T-helper 9 cell (primary cell): ENCODE data around the gene ZFAND6.
A peak's percentile ranks its signal among the peaks of the same experiment; 100 is the strongest.
"Not testable (repeated sequence)": the region's sequence is repeated elsewhere in the genome, so short reads cannot be mapped to it uniquely, and the experiment has no call there.

Experiments
- DNase-seq: peaks from one replicate; pipeline ENCODE4 v3.0.0-alpha.2; 2020

The ZFAND6 gene

DNA sequence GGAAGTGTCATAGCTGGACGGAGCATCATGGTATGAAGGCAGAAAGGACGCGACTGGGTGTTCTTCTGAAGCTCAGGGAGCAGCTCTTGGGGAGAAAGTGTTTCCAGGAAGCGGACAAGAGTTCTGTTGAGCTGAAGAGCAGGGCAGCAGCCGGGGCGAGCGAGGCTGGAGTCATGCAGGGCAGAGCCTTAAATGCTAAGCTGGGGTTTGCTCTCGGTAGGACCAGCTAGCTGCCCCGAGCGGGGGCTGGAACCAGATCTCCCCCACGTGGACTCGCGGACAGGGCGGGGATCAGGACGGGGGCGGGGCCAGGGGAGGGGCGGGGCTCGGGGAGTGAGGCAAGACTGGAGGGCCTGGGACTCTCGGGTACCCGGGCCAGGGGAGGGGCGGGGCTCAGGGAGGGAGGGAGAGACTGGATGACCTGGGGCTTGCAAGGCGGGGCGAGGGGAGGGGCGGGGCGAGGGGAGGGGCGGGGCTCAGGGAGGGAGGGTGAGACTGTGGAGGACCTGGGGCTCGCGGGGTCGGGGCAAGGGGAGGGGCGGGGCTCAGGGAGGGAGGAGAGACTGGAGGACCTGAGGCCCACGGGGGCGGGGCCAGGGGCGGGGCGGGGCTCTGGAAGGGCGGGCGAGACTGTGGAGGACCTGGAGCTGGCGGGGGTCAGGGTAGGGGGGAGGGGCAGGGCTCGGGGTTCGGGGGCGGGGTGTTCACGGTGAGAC is 92.9 kb downstream of the ZFAND6 start:
- peak; percentile 93 for DNase-seq

DNA sequence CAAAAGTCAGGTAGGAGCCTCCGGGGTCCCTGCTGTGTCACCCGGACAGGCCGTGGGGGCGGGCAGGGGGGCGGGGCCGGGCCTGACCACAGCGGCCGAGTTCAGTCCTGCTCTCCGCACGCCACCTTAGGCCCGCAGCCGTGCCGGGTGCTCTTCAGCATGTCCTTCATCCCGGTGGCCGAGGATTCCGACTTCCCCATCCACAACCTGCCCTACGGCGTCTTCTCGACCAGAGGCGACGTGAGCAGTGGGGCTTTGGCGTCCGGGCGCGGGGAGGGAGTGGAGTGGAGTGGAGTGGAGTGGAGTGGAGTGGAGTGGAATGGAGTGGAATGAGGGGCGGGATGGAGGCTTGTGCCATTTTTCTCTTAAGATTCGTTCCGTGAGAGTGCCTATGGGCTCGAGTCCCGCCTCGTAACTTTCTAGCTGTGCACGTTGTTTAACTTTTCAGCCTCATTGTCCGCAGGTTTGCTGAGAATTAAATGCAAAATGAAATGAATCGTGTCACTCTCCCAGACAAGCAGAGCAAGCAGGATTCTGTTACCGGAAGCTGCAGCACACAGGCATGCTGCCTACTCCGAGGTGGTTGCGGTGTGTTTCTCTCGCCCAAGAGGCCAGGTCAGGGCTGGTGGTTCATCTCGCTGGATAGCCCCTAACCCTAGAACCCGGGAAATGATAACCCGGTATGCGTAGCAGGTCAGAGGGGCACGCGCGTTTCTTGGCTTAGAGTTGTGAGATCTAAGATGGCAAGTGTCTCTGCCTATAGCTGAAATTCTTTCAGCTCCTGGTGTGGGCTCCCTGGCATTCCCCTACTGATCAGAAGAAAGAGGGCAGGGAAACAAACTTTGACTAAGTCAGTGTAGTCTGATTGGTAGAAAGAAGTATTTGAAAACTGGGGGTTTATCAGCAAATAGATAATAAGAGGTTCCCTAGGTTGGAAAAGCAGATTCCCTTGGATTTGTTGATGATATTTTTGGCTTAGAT is 93.7 kb downstream of the ZFAND6 start, which contains the start of gene FAH:
Gene FAH, plus strand, starts transcription at position 104 of the 981 bp plus-strand sequence. Its CDS starts 56 bp downstream, at position 160.
- peak; percentile 11 for DNase-seq

DNA sequence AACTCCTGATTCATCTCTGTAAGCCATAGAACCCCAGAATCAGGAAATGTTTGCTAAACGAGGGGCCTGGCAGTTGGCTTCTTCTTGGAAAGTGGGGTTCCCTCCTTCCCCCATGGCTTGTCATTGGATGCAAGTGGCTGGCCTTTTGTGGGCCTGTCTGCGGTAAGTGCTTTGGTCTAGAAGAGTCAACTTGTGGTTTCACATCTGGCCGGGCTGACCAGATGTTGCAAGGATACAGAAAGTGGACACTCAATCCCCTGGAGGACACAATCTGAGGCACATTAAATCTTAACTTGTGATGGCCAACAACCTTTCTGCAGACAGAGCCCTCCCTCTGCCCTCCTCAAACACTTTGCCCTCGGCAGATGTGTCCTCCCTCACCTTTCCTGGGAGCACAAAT is 94.4 kb downstream of the ZFAND6 start:
- no peak for DNase-seq

DNA sequence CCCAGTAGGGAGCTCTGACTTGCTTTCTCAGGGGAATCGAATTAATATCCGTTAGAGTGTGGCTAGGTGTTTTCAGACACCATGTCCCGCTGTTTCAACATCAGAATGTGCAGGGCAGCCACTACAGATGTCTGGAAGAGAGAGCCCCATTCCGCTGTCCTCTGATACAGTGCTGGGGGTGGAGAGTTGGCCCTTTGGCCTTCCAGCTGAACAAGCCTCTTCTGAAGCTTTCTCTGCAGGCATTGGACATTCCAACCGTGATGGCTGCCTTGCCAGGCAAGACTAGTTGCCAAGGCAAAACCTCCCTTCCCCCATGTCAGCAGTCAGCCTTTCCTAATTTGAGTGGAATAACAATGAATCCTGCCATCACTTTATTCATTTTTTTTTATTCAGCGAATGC is 94.9 kb downstream of the ZFAND6 start:
- no peak for DNase-seq

DNA sequence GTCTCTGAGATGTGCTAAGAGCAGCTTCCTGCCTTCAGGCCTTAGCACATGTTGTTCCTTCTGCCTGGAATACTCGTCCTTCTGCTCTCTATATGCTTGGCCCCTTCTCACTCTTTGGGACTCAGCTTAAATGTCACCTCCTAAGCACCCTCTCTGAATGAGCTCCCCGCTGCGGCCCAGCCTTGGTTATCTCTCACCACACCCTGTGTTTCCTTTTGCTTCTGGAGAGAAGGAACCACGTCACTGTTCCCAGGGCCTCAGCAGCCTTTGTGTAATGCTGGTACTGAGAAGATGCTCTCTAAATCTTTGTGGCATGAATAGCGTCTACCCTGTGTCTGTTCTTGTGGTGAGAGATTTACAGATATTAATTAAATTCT is 95.5 kb downstream of the ZFAND6 start:
- DNase-seq, result no peak

DNA sequence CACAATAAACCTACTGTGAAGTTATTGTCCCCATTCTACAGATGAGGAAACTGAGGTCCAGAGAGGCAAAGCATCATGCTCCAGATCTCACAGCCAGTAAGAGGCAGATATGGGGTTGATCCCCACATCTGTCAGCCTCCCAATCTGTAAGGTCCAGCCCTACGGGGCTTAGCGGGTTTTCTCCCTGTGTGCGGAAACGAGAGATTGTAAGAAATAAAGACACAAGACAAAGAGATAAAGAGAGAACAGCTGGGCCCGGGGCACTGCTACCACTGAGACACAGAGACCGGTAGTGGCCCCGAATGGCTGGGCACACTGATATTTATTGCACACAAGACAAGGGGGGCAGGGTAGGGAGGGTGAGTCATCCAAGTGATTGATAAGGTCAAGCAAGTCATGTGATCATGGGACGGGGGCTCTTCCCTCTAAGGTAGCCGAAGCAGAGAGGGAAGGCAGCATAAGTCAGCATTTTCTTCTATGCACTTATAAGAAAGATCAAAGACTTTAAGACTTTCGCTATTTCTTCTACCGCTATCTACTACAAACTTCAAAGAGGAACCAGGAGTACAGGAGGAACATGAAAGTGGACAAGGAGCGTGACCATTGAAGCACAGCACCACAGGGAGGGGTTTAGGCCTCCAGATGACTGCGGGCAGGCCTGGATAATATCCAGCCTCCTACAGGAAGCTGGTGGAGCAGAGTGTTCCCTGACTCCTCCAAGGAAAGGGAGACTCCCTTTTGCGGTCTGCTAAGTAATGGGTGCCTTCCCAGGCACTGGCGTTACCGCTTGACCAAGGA is 96.1 kb downstream of the ZFAND6 start:
- DNase-seq, result not testable (repeated sequence)

DNA sequence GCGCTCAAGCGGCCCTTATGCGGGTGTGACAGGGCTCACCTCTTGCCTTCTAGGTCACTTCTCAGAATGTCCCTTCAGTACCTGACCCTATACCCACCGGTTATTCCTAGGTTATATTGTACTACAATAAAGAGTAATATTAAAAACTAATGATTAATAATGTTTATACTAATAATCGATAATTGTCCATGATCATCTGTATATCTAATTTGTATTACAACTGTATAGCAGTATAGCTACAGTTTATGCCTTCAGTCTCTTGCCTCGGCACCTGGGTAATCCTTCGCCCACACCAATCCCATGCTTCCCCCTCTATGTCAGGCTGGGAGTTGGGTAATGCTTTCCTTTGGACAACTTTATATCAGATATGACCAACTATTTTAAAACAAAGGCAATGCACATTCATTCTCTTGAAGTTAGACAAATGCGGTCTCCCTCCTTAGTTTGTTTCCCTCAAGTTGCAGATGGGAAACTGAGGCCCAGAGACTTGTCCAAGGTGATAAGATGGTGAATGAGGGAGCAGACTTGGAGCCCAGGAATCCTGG is 96.8 kb downstream of the ZFAND6 start:
- no peak for DNase-seq

DNA sequence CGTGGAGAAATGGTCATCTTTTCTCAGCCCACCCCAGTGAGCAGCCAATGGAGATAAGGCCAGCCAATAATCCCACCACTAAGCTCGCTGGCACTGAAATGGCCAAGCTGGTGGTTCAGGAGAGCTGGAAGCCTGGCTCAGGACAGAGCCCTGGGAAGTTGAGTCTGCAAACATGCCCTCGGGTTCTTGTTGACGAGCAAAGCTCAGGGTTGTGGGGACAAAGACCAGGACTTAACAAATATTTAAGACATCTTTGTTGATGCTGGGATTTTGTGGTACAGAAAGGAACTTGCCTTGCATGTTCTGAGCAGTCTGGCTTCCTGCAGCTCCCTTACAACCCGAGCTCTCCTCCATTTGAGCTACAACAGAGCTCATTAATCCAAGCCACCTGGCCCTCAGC is 97.7 kb downstream of the ZFAND6 start:
- no peak for DNase-seq

DNA sequence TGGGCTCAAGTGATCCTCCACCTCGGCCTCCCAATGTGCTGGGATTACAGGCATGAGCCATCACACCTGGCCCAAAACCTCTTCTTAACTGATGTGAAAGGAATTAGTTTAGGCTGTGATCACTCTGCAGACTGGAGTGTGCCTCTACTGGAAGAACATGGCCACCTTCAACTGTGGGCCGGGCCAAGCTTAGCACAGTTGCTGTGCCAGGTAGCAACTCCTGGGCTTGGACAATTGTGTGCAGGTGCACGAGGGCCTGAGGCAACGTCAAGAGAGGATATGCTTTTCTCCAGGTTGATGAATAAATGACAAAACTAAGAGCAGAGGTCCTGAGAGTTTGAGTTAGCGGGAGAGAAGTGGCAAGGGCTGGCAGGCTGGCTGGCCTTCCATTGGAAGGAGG is 99.8 kb downstream of the ZFAND6 start:
- no peak for DNase-seq

DNA sequence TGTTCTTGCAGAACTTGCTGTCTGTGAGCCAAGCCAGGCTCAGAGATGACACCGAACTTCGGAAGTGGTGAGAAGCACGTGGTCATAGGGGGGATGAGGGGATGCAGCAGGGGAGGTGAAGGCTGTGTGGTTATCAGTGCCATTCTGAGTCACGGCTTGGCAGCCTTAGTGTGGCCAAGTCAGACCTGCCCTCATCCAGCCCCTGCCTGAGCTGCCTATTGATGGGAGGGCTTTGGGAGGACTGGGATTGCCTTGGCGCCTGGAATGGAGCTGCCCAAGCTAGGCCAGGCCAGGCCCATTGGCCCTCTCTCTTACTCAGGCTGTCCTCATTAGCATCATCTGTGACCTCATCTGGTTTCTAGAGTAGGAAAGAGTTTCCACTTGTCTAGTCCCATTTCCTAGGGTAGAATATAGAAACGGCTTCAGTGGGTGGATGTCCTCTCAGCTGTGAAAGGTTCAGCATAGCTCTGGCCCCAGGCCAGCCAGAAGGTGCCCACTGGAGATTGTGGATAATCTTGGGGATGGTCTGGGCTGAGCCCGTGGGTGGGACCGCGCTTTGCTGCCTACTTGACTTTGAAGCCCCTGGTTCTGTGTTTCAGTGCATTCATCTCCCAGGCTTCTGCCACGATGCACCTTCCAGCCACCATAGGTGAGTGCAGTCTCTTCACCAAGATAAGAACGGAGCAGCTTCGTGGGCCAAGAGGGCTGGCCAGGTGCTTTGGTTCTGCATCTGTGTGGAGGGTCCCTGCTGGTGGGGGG is 100.5 kb downstream of the ZFAND6 start:
- DNase-seq, result no peak

DNA sequence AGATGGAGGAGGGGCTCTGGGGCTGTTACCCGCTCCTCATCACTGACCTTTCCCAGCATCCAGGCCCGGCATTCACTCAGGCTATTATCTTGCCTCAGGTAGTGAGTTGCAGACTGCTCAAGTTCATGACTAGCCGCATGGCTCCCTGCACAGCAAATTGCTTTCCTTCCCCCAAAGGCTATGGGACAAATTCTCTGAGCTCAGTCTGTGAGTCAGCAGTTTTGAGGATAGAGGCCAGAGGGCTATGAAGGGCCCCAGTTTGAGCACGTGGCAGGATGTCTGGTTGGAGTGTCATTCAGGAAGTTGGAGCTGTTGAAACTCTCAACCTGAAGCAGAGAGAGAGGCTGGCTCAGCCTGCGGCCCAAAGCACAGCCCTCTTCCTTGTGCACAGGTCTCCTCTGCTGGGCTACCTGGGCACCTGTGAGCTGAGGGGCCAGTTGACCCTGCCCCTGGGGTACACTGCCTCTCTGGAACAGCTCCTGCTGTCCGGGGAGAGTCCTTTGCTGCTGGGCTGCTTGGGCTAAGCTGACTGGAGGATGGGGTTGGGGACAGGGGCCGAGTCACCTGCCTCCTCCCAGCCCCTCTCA is 101.2 kb downstream of the ZFAND6 start:
- no peak for DNase-seq

DNA sequence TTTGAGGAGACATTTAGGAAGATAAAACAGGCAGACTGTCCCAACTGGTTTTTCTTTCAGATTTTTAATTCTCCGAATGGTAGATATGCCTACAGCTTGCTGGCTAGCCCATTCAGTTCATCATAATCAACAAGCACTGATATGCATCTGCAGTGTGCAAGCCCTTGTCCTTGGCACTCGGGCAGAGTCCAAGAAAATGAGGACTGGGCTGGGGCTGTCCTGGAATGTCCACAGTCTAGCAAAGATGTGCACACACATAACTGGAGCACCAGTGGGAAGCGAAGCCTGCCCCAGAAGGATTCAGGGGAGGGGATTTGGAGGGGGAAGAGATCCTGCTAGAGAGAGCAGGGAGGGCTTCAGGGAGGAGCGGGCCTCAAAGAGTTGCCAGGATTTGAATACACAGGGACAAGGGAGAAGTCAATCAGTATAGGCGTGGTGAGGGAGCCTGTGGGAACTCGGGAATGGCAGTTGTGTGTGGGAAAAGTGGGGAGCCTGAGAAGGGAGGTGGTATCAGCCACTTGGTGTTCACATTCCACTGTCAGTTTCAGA is 102.1 kb downstream of the ZFAND6 start:
- DNase-seq, result no peak

DNA sequence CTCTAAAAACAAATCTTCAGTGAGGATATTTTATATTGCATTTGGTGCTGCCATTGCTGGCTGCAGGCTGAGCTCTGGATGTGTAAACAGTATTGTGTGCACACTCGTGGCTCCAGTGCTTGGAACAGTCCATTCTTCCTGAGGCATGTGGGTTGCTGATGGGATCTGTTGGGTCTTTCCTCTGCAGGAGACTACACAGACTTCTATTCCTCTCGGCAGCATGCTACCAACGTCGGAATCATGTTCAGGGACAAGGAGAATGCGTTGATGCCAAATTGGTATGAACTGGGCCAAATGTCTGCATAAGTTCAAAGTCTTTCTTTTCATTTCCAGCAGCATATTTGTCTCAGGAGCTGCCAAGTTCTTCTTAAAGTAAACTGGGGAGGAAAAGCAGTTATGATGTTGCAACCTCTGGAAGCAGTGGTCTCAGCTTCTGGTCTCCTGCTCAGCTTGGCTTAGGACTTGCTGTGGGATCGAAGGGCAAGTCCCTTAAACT is 102.6 kb downstream of the ZFAND6 start:
- no peak for DNase-seq

DNA sequence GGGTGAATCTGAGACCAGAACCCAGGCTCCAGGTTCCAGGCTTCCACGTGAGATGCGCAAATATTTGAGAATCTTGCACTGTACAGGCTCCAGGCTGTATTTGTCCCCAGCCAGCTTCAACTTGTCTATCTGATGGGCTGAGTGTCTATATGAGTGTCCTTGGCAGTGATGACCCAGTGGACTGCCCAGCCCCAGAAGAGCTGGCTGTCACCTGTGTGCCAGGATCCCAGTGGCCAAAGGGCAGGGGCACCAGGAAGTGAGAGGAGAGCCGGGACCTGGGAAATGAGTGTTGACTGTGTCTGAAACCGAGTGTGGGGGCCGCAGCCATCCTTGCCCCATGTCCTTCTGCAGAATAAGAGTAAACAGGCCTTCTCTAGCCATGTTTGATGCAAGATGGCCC is 103.7 kb downstream of the ZFAND6 start:
- no peak for DNase-seq

DNA sequence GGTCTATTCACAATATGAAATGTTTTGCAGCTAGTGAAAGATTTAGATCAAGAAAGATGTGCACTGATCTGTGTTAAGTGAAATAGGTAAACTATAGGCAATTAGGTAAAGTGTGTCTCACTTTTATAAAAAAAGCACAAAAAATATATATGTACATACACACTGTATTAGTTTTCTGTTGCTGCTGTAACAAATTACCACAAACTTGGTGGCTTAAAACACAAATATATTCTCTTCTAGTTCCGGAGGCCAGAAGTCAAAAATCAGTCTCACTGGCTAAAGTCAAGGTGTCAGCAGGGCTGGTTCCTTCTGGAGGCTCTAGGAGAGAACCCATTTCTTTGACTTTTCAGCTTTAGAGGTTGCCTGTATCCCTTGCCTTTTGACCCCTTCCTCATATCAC is 104.4 kb downstream of the ZFAND6 start:
- DNase-seq, result no peak

DNA sequence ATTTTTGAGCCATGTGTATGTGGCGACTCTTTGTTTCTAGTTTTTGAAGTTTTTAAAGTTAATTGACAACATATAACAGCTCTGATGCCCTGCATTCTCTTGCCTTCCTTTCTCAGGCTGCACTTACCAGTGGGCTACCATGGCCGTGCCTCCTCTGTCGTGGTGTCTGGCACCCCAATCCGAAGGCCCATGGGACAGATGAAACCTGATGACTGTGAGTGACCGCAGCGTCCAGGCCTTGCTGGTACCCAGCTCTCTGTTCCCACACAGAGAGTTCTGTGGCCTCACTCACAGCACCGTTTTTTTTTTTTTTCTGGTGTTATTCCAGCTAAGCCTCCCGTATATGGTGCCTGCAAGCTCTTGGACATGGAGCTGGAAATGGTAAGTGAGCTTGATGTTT is 108.5 kb downstream of the ZFAND6 start:
- no peak for DNase-seq

DNA sequence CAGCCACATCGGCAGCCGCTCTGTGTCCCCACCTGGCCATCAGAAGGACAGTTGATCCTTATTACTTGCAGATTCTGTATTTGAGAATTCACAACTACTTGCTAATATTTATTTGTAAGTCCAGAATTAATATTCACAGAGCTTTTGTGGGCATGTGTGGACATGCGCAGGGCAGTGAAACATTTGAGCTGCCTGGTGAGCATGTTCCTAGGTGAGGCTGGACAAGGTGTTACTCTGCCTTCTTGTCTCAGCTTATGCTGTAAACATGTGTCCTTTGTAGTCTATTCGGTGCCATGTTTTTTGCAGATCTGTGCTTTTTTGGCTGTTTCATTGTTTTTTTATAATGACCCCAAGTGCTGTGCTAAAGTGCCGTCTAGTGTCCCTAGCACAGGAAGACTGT is 108.9 kb downstream of the ZFAND6 start:
- no peak for DNase-seq

DNA sequence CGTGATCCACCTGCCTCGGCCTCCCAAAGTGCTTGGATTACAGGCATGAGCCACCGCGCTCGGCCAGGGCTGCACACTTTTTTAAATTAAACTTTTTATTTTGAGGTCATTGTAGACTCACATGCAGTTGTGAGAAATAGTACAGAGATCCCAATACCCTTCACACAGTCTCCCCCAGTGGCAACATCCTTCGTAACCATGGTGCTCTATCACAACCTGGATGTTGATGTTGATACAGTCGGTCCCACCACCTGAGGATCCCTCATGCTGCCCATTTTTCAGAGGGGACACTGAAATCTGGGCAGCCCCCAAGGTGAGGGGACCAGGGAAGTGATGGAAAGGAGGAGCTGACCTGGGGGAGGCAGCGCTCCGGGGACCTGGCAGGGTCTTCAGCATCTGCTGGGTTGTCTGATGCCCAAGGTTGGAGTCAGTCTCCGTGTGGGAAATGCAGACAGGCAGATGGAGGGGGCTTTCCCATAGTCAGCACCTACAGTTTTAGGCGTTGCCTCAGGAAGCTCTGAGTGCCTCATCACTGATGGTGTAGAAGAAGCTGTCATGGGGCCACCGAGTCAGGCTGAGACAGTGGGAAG is 110.4 kb downstream of the ZFAND6 start:
- DNase-seq, result no peak

DNA sequence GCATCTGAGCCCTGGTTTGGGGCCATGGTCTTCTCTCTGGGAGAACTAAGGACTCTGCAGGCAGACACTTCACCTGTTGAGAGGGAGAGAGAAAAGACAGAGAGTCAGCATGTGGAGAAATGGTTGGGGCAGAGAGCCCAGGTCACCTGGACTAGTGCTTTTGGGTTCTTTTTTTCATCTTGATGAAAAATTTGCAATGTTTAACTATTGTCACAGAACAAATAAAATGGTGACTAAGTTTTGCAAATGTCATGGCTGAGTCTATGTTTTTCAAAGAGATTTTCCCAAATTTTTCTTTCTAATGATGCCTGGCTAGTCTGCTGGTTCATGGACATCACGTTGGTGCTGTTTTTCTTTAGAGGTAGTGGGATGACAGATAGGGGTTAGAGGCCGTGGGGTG is 111.1 kb downstream of the ZFAND6 start:
- DNase-seq, result no peak

DNA sequence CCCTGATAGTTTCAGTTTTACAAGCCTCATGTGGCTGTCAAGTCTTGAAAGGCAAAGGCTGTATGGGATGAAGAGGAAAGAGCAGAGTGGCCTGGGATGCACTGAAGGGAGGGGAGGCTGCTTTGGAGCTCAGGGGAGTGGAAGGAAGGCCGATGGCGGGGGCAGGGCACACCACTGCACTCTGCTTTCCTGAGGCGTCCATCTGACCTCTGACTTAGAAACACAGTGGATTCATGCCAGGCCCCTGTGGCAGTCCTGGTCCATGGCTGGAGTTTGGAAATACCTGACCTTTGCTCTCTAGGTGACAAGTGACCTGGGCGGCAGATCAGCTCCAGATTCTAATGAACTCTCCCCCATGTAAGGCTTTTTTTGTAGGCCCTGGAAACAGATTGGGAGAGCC is 112.3 kb downstream of the ZFAND6 start:
- DNase-seq, result no peak

DNA sequence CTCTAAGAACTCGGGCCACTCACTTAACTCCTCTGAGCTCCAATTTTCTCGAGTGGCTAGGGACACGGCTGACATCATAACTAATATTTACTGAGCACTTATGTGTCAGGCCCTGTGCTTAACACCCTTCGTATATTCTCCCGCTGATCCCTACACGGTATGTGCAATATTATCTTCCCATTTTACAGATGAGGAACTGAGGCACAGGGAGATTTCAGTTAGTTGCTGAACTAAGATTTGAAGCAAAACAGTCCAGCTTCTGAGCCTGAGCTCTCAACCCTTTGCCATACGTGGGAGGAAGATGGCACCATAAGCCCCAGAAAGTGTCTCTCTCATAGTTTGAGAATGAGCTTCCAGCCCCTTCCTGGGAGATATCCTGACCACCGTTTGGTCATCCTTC is 112.9 kb downstream of the ZFAND6 start:
- no peak for DNase-seq
